H9 (cell line): ENCODE measurements around the gene ETFA. TPM values are rescaled to one million over a fixed set of nuclear protein-coding genes. Genes with fewer than 3 reads are reported as not detected.

Source experiments
- DNase-seq: peaks from one replicate; pipeline ENCODE4 v3.0.0-alpha.2; 2017
- H2AFZ ChIP-seq: one replicate; pipeline ENCODE4 v1.6.1; 2013; ENCODE audit warnings: mild to moderate bottlenecking, low read length, control low read depth, moderate library complexity
- H2AK5ac ChIP-seq: 2 replicates; pipeline ENCODE4 v1.6.1; 2013; ENCODE audit warnings: low read length, control low read depth, mixed read lengths; ENCODE audit not compliant: insufficient read length
- H2BK120ac ChIP-seq: one replicate; pipeline ENCODE4 v1.6.1; 2013; ENCODE audit warnings: low read depth, mild to moderate bottlenecking, low read length, control low read depth, inconsistent platforms; ENCODE audit not compliant: poor library complexity, severe bottlenecking
- H2BK12ac ChIP-seq: 2 replicates; pipeline ENCODE4 v1.6.1; 2013; ENCODE audit warnings: low read length, control low read depth, mixed read lengths, low read depth; ENCODE audit not compliant: insufficient read length
- H2BK15ac ChIP-seq: 2 replicates; pipeline ENCODE4 v1.6.1; 2013; ENCODE audit warnings: low read depth, low read length, control low read depth
- H2BK20ac ChIP-seq: one replicate; pipeline ENCODE4 v1.6.1; 2013; ENCODE audit warnings: low read depth, mild to moderate bottlenecking, low read length, control low read depth, inconsistent platforms; ENCODE audit not compliant: poor library complexity, severe bottlenecking
- H2BK5ac ChIP-seq: 2 replicates; pipeline ENCODE4 v1.6.1; 2013; ENCODE audit warnings: low read length, control low read depth, mixed read lengths; ENCODE audit not compliant: insufficient read length
- H3K14ac ChIP-seq: 2 replicates; pipeline ENCODE4 v1.6.1; 2013; ENCODE audit warnings: low read length, control low read depth; ENCODE audit not compliant: insufficient read depth
- H3K18ac ChIP-seq: 2 replicates; pipeline ENCODE4 v1.6.1; 2013; ENCODE audit warnings: low read depth, mild to moderate bottlenecking, mixed read lengths, low read length, control low read depth; ENCODE audit not compliant: insufficient read length
- H3K23ac ChIP-seq: 2 replicates; pipeline ENCODE4 v1.6.1; 2013; ENCODE audit warnings: low read length, control low read depth, mixed read lengths, low read depth; ENCODE audit not compliant: insufficient read length
- H3K23me2 ChIP-seq: 2 replicates; pipeline ENCODE4 v1.6.1; 2013; ENCODE audit warnings: low read depth, mild to moderate bottlenecking, mixed read lengths, low read length, control low read depth; ENCODE audit not compliant: insufficient read length, poor library complexity, severe bottlenecking
- H3K27ac ChIP-seq: 2 replicates; pipeline ENCODE4 v1.5.1; 2013; ENCODE audit warnings: low read length, control low read depth, mixed read lengths, low read depth; ENCODE audit not compliant: insufficient read length
- H3K27me3 ChIP-seq: 2 replicates; pipeline ENCODE4 v1.6.1; 2013; ENCODE audit warnings: low read length, control low read depth, inconsistent platforms; ENCODE audit not compliant: insufficient read depth
- H3K4ac ChIP-seq: 2 replicates; pipeline ENCODE4 v1.6.1; 2013; ENCODE audit warnings: low read depth, mild to moderate bottlenecking, control low read depth, inconsistent platforms, low read length, moderate library complexity
- H3K4me1 ChIP-seq: 2 replicates; pipeline ENCODE4 v1.6.1; 2013; ENCODE audit warnings: low read length, control low read depth, inconsistent platforms; ENCODE audit not compliant: insufficient read depth
- H3K4me2 ChIP-seq: 2 replicates; pipeline ENCODE4 v1.6.1; 2013; ENCODE audit warnings: low read length, control low read depth, mixed read lengths; ENCODE audit not compliant: insufficient read length, insufficient read depth
- H3K56ac ChIP-seq: 2 replicates; pipeline ENCODE4 v1.6.1; 2013; ENCODE audit warnings: low read depth, mild to moderate bottlenecking, mixed read lengths, low read length, control low read depth; ENCODE audit not compliant: insufficient read length
- H3K79me1 ChIP-seq: 2 replicates; pipeline ENCODE4 v1.6.1; 2013; ENCODE audit warnings: low read depth, mild to moderate bottlenecking, moderate library complexity, low read length, control low read depth, inconsistent platforms; ENCODE audit not compliant: insufficient read depth, poor library complexity, severe bottlenecking
- H3K79me2 ChIP-seq: 2 replicates; pipeline ENCODE4 v1.6.1; 2013; ENCODE audit warnings: low read length, control low read depth, inconsistent platforms; ENCODE audit not compliant: insufficient read depth
- H3K9ac ChIP-seq: 2 replicates; pipeline ENCODE4 v1.6.1; 2013; ENCODE audit warnings: low read length, control low read depth, mixed read lengths; ENCODE audit not compliant: insufficient read length; ENCODE audit errors: extremely low read depth
- H3K9me3 ChIP-seq: one replicate; pipeline ENCODE4 v1.6.1; 2013; ENCODE audit warnings: low read depth, low read length, inconsistent platforms; ENCODE audit not compliant: control insufficient read depth
- H3T11ph ChIP-seq: one replicate; pipeline ENCODE4 v1.6.1; 2013; ENCODE audit warnings: mild to moderate bottlenecking, low read length, control low read depth, inconsistent platforms
- H4K20me1 ChIP-seq: one replicate; pipeline ENCODE4 v1.6.1; 2013; ENCODE audit not compliant: control insufficient read depth, insufficient read length, insufficient read depth
- H4K5ac ChIP-seq: 2 replicates; pipeline ENCODE4 v1.6.1; 2013; ENCODE audit warnings: low read depth, mild to moderate bottlenecking, mixed read lengths, low read length, control low read depth; ENCODE audit not compliant: insufficient read length
- H4K8ac ChIP-seq: replicated peaks from 2 replicates; pipeline ENCODE4 v1.6.1; 2013; ENCODE audit warnings: low read length, control low read depth, mixed read lengths, low read depth; ENCODE audit not compliant: insufficient read length
- H4K91ac ChIP-seq: 2 replicates; pipeline ENCODE4 v1.6.1; 2013; ENCODE audit warnings: low read depth, mild to moderate bottlenecking, moderate library complexity, mixed read lengths, low read length, control low read depth; ENCODE audit not compliant: insufficient read length
- H3K27ac Mint-ChIP-seq, 3 experiments: 2 replicates in 2 of 3; 3 replicates in 1 of 3; pipeline ENCODE4 v1.8.0; 2020 to 2021; ENCODE audit warnings: mixed read lengths in 3 of 3, mild to moderate bottlenecking in 1 of 3, moderate library complexity in 1 of 3
- H3K27me3 Mint-ChIP-seq: 2 replicates; pipeline ENCODE4 v1.8.0; 2021; ENCODE audit warnings: low read depth, mild to moderate bottlenecking, moderate library complexity, mixed read lengths
- H3K36me3 Mint-ChIP-seq, 3 experiments: 2 replicates in 2 of 3; 3 replicates in 1 of 3; pipeline ENCODE4 v1.8.0; 2020 to 2021; ENCODE audit warnings: low read depth in 3 of 3, mixed read lengths in 3 of 3; ENCODE audit not compliant: insufficient read depth in 1 of 3
- H3K4me1 Mint-ChIP-seq, 2 experiments: 2 replicates each; pipeline ENCODE4 v1.8.0; 2020; ENCODE audit warnings: mixed read lengths in 2 of 2
- H3K4me3 Mint-ChIP-seq, 2 experiments: 2 replicates in 1 of 2; 3 replicates in 1 of 2; pipeline ENCODE4 v1.8.0; 2020 to 2021; ENCODE audit warnings: mild to moderate bottlenecking in 2 of 2, mixed read lengths in 2 of 2, moderate library complexity in 1 of 2
- H3K9me3 Mint-ChIP-seq, 2 experiments: 2 replicates in 1 of 2; 3 replicates in 1 of 2; pipeline ENCODE4 v1.8.0; 2020; ENCODE audit warnings: mild to moderate bottlenecking in 2 of 2, mixed read lengths in 2 of 2, moderate library complexity in 1 of 2
- CTCF ChIP-seq: fragments of 200-600 bp; sonication (generic); conservative IDR thresholded peaks from 3 replicates; pipeline ENCODE4 v1.8.0; 2021; ENCODE audit warnings: antibody characterized with exemption, mild to moderate bottlenecking
- WGBS: extraction: QIAGEN DNeasy Blood & Tissue Kit; methylation state at CpG from one replicate; pipeline ENCODE4 v1.1.7; 2013; ENCODE audit warnings: missing lambda C conversion rate, low lambda C conversion rate, mixed read lengths; ENCODE audit not compliant: insufficient read length; ENCODE audit errors: extremely low coverage; 5-methylcytosine and 5-hydroxymethylcytosine counted together
- total RNA-seq: library from RNA; stranded (reverse); gene quantifications from 2 replicates; pipeline ENCODE4 v1.2.1, GENCODE V29; 2021

The ETFA gene
- total RNA-seq, 1 experiment from 2014 or later, result 109 TPM

- no peaks in the 10 kb centered on the region for H3K4me1 ChIP-seq
- Mint-ChIP-seq H3K36me3 (no peaks in the 10 kb centered on the region), H3K4me3 (no peak overlapping the region), H3K27ac (no peak overlapping the region), H3K9me3 (no peaks in the 10 kb centered on the region), H3K4me1 (peaks cover 0 to 3% of the 10 kb centered on the region in 2 experiments; a peak in 1 of 4 replicates), H3K27me3 (peaks cover 31% of the 10 kb centered on the region)
- H2BK5ac ChIP-seq, result no peak overlapping the region
- H3T11ph ChIP-seq, result no peak overlapping the region
- H2AFZ ChIP-seq, result no peak overlapping the region
- no peaks in the 10 kb centered on the region for H4K20me1 ChIP-seq
- no peak overlapping the region for H2BK15ac ChIP-seq
- no peak overlapping the region for H3K56ac ChIP-seq
- no peak overlapping the region for H3K23ac ChIP-seq
- no peak for DNase-seq
- no peaks in the 10 kb centered on the region for H3K27me3 ChIP-seq
- H4K91ac ChIP-seq, result no peak overlapping the region
- no peak overlapping the region for H2BK12ac ChIP-seq
- no peak overlapping the region for H3K14ac ChIP-seq
- no peaks in the 10 kb centered on the region for H3K79me2 ChIP-seq
- H3K27ac ChIP-seq, result no peak overlapping the region
- no peak overlapping the region for H4K5ac ChIP-seq
- H3K23me2 ChIP-seq, result no peaks in the 10 kb centered on the region
- H4K8ac ChIP-seq, result no peak overlapping the region
- no peak overlapping the region for H2AK5ac ChIP-seq
- H3K4ac ChIP-seq, result no peak overlapping the region
- H2BK120ac ChIP-seq, result no peak overlapping the region
- no peaks in the 10 kb centered on the region for H3K79me1 ChIP-seq
- no peak overlapping the region for H2BK20ac ChIP-seq
- TF ChIP-seq CTCF, result no peak
- H3K18ac ChIP-seq, result no peak overlapping the region
- no peak overlapping the region for H3K9ac ChIP-seq
- no CpG with 5 or more reads among the region's 6 CpGs for WGBS
- no peaks in the 10 kb centered on the region for H3K9me3 ChIP-seq
- no peak overlapping the region for H3K4me2 ChIP-seq
Measured at GRCh38 chr15:76320012-76320411, 8.7 kb upstream of the ETFA start.
